Tibial nerve (tissue), 3 donors: Measurements from ENCODE around the gene USHBP1.
A peak's percentile ranks its signal among the peaks of the same experiment; 100 is the strongest.

Source experiments
- POLR2A ChIP-seq, 2 donors: fragments of 450-650 bp; IDR thresholded peaks; one replicate each; pipeline ENCODE4 v1.6.1; 2017; ENCODE audit warnings: antibody characterized with exemption in 2 of 2, mild to moderate bottlenecking in 2 of 2, moderate library complexity in 2 of 2
- TF ChIP-seq, protein P1 (sequence below), 5 experiments: fragments of 200-600 bp in 3 of 5; fragments of 450-650 bp in 2 of 5; sonication (generic) in 3 of 5; IDR thresholded peaks; one replicate each; pipeline ENCODE4 v1.5.1; 2016 to 2019; ENCODE audit warnings: antibody characterized with exemption in 5 of 5, mild to moderate bottlenecking in 3 of 5, moderate library complexity in 2 of 5

DNA sequence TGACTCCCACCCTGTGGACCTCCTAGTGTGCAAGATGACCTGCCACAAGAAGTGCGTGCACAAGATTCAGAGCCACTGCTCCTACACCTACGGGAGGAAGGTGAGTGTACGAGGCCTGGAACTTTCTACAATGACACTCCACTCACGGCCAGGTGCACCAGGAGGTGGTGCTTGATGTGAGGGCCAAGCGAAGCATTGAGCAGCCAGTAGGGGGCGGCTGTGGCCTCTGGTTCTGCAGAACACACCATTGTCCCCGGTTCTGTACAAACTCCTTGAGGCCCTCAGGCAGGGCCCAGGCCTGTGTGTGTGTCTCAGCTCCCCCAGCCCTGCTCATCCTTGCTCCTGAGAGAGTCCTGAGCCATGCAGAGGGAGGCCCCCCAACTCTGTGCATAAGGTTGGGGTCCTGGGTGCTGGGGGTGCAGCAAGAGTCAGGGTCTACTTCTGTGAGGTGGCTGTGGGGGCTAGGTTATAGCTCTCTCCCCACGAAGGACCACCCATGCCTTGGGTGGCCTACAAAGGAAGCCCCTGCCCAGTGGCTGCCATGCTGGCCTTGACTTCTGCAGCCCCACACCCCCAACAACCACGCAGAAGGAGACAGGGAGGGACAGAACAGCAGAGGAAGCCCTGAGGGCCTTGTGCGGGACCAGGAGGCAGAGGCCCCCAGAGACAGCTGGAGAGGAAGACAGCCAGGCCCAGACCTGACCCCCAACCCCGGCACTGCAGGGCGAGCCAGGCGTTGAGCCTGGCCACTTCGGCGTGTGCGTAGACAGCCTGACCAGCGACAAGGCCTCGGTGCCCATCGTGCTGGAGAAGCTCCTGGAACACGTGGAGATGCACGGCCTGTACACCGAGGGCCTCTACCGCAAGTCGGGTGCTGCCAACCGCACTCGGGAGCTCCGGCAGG is 59.1 kb downstream of the USHBP1 start:
- TF ChIP-seq, protein P1, sequence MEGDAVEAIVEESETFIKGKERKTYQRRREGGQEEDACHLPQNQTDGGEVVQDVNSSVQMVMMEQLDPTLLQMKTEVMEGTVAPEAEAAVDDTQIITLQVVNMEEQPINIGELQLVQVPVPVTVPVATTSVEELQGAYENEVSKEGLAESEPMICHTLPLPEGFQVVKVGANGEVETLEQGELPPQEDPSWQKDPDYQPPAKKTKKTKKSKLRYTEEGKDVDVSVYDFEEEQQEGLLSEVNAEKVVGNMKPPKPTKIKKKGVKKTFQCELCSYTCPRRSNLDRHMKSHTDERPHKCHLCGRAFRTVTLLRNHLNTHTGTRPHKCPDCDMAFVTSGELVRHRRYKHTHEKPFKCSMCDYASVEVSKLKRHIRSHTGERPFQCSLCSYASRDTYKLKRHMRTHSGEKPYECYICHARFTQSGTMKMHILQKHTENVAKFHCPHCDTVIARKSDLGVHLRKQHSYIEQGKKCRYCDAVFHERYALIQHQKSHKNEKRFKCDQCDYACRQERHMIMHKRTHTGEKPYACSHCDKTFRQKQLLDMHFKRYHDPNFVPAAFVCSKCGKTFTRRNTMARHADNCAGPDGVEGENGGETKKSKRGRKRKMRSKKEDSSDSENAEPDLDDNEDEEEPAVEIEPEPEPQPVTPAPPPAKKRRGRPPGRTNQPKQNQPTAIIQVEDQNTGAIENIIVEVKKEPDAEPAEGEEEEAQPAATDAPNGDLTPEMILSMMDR (IDR thresholded peaks at IDR 0.05): peak; percentile 52 to 80 (median 57)
- no peak for TF ChIP-seq POLR2A (IDR thresholded peaks at IDR 0.05)
